ENCODE measurements around the gene HECTD3.
"Not testable (repeated sequence)": the region's sequence is repeated elsewhere in the genome, so short reads cannot be mapped to it uniquely, and the experiment has no call there.

HECTD3 gene

GRCh38 chr1:44985747-44986359 lies 25.3 kb downstream of the HECTD3 start:
- no peak for DNase-seq

- DNase-seq = not testable (repeated sequence)
Measured at GRCh38 chr1:44977372-44977771, 33.8 kb downstream of the HECTD3 start.

- DNase-seq = no peak
Measured at GRCh38 chr1:44976252-44976651, 34.9 kb downstream of the HECTD3 start.

- DNase-seq = no peak
Measured at GRCh38 chr1:44973645-44974044, 37.5 kb downstream of the HECTD3 start.

- DNase-seq = no peak
Measured at GRCh38 chr1:44970317-44970716, 40.8 kb downstream of the HECTD3 start.

GRCh38 chr1:44964396-44964795 lies 46.7 kb downstream of the HECTD3 start:
- no peak for DNase-seq

- no peak for DNase-seq
Measured at GRCh38 chr1:44962729-44963128, 48.4 kb downstream of the HECTD3 start.

GRCh38 chr1:44962022-44962421 lies 49.1 kb downstream of the HECTD3 start:
- DNase-seq = not testable (repeated sequence)

GRCh38 chr1:44957566-44957965 lies 53.6 kb downstream of the HECTD3 start:
- not testable (repeated sequence) for DNase-seq

- DNase-seq = not testable (repeated sequence)
Measured at GRCh38 chr1:44956077-44956476, 55.0 kb downstream of the HECTD3 start.
